GM12864 (cell line): ENCODE results near the gene AFF3.
"Not testable (repeated sequence)": the region's sequence is repeated elsewhere in the genome, so short reads cannot be mapped to it uniquely, and the experiment has no call there.

ENCODE experiments used
- DNase-seq: peaks from one replicate; pipeline ENCODE4 v3.0.0-alpha.2; 2011; ENCODE audit warnings: low read depth
- H3K4me3 ChIP-seq: 2 replicates; pipeline ENCODE4 v1.5.1; 2011; ENCODE audit warnings: mild to moderate bottlenecking, low read depth, low read length, control low read depth
- CTCF ChIP-seq: IDR thresholded peaks from 2 replicates; pipeline ENCODE4 v1.5.1; 2011; ENCODE audit warnings: low read depth, mild to moderate bottlenecking, moderate library complexity, low read length, control low read depth, inconsistent platforms; ENCODE audit errors: missing control alignments

The AFF3 gene

GRCh38 chr2:100174026-100174431 is 31.6 kb upstream of the AFF3 start:
- no peak for DNase-seq
- no peak overlapping the region for H3K4me3 ChIP-seq
- no peak for TF ChIP-seq CTCF

- no peak overlapping the region for H3K4me3 ChIP-seq
- DNase-seq = no peak
Measured at GRCh38 chr2:100166701-100167100, 24.3 kb upstream of the AFF3 start.

GRCh38 chr2:100163605-100164004 is 21.2 kb upstream of the AFF3 start:
- TF ChIP-seq CTCF = no peak
- H3K4me3 ChIP-seq = no peak overlapping the region
- no peak for DNase-seq

More at GRCh38 chr2:100166701-100167100, 24.3 kb upstream of the AFF3 start:
- TF ChIP-seq CTCF = no peak

- no peak for TF ChIP-seq CTCF
- DNase-seq = no peak
- no peak overlapping the region for H3K4me3 ChIP-seq
Measured at GRCh38 chr2:100161945-100162620, 19.7 kb upstream of the AFF3 start.

- no peak overlapping the region for H3K4me3 ChIP-seq
- DNase-seq = no peak
- TF ChIP-seq CTCF = no peak
Measured at GRCh38 chr2:100160396-100160795, 18.0 kb upstream of the AFF3 start.

GRCh38 chr2:100151832-100152231 is 9.4 kb upstream of the AFF3 start:
- not testable (repeated sequence) for DNase-seq, H3K4me3 ChIP-seq

GRCh38 chr2:100151310-100151709 is 8.9 kb upstream of the AFF3 start:
- no peak for TF ChIP-seq CTCF
- no peak for DNase-seq
- no peak overlapping the region for H3K4me3 ChIP-seq
